Fibroblast of villous mesenchyme (primary cell): ENCODE results near the gene ADAM23. TPM values are rescaled to one million over a fixed set of nuclear protein-coding genes. Genes with fewer than 3 reads are reported as not detected.

Experiments used
- DNase-seq: peaks from one replicate; pipeline ENCODE4 v3.0.0-alpha.2; 2010; ENCODE audit warnings: low read depth
- H3K4me3 ChIP-seq: 2 replicates; pipeline ENCODE4 v1.5.1; 2011; ENCODE audit warnings: low read depth, mild to moderate bottlenecking, low read length
- total RNA-seq: library from RNA; depleted of rRNA; stranded (reverse); fragments of >200 nt; gene quantifications from 2 replicates; pipeline ENCODE4 v1.2.3, GENCODE V29; 2012
- TF ChIP-seq, protein P1 (sequence below): IDR thresholded peaks from 2 replicates; pipeline ENCODE4 v1.5.1; 2012; ENCODE audit warnings: low read depth, mild to moderate bottlenecking, low read length; ENCODE audit not compliant: insufficient read depth

Gene ADAM23
- total RNA-seq, 1 donor: 9.5 TPM

DNA sequence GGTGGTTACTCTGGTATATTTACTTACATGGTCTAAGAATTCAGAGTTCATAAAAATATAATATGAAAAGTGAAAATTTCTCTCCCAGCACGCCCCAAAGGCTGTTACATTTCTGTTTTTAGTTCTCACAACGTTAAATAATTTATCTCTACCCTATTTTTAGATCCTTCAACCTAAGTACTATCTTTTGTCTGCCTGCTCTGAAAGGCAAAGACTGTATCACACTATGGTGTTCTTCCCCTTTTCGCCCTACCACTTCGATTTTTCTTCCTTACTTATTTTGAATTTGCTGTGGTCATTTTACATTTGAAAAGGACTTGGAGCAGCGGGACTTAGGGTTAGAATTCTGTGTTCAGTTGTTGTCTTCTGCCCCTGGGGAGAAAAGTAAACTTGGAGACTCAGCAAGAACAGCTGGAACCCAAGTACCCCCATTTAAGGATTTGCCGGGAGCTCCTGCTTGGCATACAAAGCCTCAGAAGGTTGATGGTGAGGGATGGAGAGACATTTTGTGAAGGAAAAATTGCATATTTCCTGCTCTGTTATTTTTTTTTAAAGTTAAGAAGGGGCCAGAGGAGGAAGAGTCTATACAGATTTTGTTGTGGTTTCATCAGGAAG is 19.0 kb downstream of the ADAM23 start:
- no peak overlapping the region for H3K4me3 ChIP-seq
- TF ChIP-seq, protein P1, sequence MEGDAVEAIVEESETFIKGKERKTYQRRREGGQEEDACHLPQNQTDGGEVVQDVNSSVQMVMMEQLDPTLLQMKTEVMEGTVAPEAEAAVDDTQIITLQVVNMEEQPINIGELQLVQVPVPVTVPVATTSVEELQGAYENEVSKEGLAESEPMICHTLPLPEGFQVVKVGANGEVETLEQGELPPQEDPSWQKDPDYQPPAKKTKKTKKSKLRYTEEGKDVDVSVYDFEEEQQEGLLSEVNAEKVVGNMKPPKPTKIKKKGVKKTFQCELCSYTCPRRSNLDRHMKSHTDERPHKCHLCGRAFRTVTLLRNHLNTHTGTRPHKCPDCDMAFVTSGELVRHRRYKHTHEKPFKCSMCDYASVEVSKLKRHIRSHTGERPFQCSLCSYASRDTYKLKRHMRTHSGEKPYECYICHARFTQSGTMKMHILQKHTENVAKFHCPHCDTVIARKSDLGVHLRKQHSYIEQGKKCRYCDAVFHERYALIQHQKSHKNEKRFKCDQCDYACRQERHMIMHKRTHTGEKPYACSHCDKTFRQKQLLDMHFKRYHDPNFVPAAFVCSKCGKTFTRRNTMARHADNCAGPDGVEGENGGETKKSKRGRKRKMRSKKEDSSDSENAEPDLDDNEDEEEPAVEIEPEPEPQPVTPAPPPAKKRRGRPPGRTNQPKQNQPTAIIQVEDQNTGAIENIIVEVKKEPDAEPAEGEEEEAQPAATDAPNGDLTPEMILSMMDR: no peak
- DNase-seq: no peak

DNA sequence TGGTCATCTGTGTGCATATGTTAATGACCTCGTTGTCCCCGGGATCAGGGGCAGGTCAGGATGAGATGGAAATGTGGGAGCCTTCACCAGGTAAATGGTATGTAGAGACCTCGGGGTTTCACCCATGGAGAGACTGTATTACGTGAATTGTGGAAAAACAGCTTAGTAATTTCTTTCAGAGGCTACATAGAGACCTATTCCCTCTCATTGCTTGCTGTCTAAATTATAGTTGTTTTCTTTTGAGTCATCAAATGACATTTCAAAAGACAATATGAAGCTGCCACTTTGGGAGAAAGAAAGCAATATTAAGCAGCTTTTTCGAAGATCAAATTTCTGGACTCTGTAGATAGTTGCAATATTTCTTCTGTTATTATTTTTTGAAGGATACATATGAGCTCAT is 20.4 kb downstream of the ADAM23 start:
- no peak for DNase-seq
- TF ChIP-seq, protein P1: no peak
- H3K4me3 ChIP-seq: no peak overlapping the region

DNA sequence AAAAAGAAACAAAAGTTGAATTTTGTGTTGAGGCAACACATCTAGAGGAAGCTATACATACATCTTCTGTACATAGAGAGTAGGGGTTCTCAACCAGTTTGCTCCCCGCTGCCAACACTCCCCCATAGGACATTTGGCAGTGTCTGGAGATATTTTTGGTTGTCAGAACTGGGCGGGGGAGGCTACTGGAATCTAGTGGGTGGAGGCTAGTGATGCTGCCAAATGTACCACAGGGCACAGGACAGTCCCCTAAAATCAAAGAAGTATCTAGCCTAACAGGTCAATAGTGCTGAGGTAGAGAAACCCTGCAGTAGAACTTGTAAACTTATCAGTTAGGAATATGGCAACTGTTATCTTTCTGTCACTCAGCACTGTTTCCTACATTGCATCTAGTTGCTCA is 21.3 kb downstream of the ADAM23 start:
- no peak overlapping the region for H3K4me3 ChIP-seq
- TF ChIP-seq, protein P1: no peak
- no peak for DNase-seq

DNA sequence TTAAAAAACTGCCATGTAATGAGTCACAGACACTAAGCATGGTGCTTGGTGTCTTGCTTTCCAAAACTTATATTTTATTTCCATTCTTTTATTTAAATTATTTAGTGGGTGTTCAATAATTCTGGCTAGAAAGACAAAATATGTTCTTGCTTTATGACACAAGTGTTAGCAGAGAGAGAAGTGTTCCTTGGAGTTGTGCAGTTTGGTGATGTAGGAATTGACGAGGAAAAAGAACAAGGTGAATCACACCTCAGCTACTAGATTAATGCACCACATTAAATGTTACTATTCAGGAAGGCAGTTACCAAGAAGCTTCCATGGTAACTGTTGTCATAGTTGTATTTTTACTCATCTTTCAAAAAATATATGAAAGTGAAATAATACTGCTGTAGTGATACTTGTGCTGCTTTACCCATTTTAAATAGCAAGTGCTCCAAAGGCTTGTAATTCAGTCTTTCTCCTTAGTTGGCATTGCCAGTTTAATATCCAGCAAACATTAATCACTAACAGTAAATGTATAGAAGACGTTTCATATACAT is 28.3 kb downstream of the ADAM23 start:
- no peak for DNase-seq
- TF ChIP-seq, protein P1: no peak
- H3K4me3 ChIP-seq: no peak overlapping the region

DNA sequence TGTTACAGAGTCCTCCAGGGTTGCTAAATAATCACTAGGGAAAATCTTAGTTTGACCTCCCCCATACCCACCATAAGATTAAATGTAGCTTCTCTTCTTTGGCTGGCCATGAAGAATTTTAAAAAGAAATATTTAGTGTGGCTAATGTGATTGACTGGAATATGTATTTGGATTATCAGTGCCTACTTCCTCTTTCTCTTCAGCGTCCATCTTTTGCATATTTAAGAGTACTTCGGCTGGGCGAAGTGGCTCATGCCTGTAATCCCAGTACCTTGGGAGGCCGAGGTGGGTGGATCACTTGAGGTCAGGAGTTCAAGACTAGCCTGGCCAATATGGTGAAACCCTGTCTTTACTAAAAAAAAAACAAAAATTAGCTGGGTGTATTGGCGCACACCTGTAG is 28.8 kb downstream of the ADAM23 start:
- TF ChIP-seq, protein P1: no peak
- DNase-seq: no peak
- no peak overlapping the region for H3K4me3 ChIP-seq

DNA sequence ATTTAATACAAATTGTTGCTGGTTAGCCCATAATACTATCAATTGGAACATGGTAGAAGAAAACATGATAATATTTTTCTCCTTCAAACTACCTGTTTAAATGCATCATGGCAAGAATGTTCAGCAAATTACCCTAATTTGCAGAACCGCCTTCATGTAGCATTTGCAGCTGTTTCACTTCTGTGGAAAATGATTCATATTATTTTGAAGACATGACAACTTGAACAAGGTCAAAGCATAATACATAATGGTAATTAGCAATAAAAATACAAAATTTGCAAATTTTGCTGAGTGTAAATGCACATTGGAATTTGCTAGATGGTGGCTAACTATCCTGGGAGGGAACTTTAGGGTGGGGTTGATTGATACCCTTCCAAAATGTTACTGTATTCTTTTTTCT is 30.8 kb downstream of the ADAM23 start:
- no peak for DNase-seq
- TF ChIP-seq, protein P1: no peak
- no peak overlapping the region for H3K4me3 ChIP-seq

DNA sequence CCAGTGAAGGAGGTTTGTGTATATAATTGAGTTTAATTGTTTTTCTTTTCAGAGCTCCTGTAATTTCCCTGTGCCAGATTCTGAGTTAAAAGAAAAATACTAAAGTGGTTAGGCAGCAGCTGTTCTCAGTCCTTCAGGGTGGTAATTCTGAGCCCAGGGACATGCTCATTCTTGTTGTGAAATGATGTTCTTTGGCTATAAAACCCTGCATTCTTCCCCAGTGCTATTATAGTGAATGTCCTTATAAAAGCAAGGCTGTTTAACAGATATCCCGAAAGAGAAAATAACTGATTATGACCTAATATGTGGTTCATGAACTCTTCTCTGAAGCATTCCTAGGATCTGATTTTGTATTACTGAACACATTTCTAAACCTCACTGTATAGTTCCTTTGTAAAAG is 34.0 kb downstream of the ADAM23 start:
- TF ChIP-seq, protein P1: no peak
- no peak overlapping the region for H3K4me3 ChIP-seq
- DNase-seq: peak; percentile 54
